Activated CD8-positive, alpha-beta memory T cell treated with anti-CD3 and anti-CD28 coated beads for 24 hours (primary cell): ENCODE measurements around the gene PYGM.

Experiments
- DNase-seq: peaks from one replicate; pipeline ENCODE4 v3.0.0-alpha.2; 2020

The PYGM gene

DNA sequence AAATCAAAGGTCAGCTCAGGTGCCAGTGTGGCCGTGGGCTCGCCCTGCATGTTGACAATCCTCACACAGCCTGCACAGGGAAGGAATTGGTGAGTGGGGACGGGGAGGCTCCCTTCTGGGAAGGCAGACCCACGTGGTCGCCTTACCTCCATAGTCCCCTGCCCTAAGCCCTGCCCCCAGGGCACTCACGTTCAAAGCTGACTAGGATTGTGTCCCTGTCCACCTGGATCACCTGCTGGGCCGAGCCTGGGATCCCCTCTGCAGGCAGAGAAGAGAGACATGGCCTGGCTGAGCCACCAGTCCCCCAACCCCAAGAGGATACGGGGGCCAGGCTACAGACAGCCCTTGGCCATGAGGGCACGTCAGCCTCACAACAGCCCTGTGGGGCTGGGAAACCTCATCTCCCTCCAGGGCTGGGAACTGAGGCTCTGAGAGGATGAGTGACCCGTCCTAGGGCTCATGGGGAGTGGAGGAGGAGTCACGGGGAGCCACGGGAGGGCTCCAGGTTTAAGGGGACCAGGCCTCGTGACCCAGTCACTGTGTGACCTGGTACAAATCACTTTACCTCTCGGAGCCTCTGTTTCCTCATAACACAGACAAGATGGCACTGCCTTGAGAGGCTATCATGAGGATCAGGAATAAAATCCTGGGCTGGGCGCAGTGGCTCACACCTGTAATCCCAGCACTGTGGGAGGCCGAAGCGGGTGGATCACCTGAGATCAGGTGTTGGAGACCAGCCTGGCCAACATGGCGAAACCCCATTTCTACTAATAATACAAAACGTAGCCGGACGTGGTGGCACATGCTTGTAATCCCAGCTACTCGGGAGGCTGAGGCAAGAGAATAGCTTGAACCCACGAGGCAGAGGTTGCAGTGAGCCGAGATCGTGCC lies 30.7 kb upstream of the PYGM start:
- no peak for DNase-seq

DNA sequence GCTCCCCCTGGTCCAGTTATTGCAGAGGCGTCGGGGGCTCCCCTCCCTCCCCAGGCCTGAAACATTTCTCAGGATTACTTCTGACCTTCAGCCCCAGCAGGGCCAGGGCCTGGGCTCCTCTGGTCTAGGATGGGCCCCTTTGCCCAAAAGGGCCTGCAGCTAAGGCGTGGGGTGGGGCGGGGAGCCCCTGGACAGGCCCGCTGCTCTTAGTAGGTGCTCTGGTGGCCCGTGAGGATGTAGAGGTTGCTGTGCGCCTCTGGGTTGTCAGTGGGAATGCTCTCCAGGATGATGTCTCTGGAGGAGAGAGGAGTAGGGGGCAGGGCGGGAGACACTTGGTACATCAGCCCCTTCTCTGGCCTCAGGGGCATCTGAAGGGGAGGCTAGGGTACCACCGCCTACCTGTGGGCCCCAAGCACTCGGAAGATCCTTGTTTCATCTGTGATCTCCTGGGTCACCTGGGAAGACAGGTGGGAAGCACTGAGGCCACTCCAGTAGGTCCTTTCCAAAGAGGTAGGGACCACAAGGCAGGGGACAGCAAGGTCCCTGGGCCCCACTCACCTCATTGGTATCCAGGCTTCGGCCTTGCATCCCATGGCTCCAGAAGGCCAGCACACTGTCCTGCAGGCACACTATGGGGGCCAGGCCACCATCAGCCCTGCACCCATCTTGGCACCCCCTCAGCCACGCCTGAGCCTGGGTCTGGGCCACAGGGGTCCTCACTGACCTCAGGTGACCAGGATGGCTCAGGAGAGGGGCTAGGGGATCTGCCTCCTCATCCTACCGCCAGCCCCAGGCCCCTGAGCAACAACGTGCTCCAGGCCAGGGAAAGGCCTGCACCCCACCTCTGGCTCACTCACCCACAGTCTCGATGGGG lies 29.8 kb upstream of the PYGM start:
- DNase-seq = no peak

DNA sequence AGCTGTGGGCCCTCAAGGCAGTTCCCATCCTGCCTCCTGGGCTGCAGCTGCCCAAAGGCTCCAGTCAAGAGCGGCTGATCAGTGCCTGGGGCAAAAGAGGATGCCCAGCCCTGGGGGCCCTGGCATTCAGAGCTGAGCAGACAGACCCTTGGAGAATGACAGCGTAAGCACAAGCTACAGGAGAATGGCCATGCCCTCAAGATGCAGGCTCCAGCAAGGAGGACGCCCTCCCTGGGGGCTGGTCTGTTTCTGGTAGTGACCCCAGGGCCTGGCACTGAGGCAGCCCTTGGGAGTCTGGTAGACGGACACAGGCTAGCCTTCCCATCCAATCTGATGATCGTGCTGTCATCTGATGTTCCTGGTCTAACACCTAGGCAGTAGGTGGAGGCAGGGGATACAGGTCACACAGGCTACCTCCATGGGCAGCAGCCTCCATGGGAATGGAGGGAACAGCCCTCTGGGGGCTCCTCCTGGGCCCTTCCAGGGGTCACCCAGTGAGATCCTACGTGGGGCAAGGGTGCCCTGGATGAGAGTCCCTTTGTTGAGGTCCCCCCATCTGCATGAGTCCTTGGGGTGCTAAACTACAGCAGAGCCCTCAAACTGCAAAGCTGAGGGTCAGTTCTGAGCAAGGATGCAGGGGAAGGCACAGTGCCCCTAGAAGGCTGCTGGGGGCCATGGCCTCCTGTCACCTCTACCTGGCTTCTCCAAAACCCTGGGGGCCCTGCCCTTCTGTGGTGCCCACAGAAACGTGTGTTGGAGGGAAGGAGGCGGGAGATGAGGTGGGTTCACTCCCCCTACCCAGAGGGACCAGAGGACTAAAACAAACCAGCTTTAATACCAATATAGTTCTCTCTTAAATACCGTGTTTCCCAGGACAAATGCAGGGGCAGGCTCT lies 28.8 kb upstream of the PYGM start:
- DNase-seq = no peak

DNA sequence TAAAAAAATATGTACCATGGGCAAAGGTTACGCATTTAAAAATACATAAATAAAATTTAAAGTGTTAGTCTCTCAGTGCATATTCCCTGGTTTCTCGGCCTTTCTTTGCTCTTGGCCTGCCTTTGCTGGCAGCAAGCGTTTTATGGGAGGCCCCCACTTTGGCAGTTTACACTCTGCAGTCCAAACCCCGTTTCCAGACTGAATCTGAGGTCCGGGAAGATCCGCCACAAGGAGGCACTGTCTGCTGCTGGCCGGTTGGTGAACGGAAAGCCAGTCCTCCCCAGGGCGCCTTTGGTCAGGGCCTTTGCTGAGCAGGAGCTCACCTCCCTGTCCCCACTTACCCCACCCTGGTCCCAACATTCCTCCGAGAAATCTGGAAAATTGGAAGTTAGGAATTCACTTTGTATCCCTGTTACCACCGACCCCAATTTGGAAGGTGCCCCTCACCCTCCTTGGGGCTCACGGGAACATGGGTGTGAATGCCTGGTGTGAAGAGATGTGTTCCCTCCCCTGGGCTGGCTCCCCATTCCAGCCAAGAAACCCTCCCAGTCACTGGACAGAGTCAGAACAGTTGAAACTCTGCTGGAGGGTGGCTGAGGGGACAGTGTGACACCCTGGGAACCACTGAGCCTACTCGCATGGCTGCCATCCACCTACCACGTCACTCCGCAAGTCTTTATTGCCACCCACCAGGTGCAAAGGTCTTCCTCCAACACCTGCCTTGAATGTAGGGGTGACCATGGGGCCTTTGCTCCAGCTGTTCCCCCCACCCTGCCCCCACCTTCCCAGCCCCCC lies 27.9 kb upstream of the PYGM start:
- peak; percentile 84 for DNase-seq

DNA sequence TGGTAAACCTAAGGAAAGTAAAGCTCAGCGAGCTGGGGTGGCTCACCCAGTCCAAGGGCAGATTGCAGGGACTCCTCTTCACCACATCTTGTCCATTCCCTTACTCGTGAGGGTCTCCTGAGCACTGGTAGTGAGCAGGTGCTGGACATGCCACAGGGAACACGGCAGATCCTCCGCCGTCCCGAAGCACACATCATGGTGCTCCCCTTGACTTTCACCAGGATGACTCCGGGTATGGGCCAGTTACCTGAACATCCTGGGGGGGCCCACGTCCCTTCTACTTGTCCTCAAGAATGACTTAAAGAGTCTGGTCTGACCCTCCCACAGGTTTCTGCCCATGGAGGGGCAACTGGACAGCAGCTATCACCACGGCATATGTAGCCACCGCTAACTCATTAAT lies 26.5 kb upstream of the PYGM start:
- no peak for DNase-seq

DNA sequence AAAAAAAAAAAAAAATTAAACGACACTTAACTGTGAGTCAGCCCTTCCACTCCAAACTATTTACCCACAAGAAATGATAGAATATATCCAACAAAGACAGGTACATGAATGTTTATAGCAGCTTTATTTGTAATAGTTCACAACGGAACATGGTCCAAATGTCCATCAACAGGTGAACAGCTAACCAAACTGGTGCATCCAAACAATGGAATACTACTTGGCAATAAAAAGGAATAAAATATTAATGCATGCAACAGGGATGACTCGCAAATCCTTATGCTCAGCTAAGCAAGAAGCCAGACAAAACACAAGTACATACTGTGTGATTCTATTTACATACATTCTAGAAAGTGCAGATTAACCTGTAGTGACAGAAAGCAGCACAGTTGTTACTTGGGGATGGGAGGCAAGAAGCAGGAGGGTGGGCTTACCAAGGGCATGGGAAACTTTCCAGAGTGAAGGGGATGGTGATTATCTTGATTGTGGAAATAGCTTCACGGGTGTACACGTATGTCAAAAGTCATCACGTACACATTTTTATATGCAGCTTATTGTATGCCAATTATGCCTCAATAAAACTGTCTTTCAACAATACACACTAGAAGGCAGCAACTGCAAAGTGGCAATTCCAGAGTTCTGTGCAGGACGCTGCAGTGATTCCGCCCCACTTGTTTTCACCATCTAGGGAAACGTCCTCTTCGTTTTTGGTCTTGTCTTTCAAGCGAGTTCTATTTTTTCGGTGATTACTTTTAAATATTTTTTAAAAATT lies 25.2 kb upstream of the PYGM start:
- DNase-seq = no peak

DNA sequence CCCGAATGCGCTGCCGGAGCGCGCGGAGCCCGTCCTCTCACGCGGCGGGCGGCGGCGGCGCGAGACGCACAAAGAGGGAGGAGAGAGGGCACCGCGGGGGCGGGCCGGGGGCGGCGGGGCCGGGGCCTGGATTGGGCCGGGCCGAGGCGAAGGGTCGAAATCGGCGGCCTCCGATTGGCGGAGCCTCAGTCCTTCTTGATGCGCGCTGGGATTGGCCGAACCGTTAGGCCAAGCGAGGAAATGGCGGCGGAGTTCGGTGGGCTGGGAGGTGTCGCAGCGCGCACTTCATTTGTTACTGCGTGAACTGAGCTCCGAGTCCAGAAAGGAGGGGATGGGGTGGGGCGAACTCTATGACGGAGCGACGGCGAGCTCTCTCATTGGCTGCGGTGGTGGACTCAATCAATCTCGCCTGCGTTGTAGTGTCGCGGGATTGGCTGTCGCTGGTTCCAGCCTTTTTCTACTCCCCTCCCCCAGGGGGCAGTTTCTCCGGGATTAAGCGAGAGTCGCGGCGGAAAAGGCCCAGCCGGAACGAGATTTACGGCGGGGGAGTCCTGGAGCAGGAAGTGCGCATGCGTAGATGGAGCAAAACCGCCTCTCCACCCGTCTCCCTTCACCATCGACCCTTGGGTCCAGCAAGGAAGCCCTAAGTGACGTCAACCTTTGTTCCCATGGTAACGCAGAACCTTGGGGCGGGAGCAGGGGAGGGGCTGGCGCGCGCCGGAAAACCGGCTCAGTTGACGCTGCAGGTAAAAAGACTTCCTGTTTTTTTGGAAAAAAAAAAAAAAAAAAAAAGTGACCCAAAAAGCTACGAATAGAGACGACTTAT lies 18.9 kb upstream of the PYGM start, which contains the start of gene SF1:
SF1 (minus strand) TSS at position 70 of the 826 bp plus-strand sequence. CDS start 150 bp downstream, outside the sequence.
- peak; percentile 97 for DNase-seq

DNA sequence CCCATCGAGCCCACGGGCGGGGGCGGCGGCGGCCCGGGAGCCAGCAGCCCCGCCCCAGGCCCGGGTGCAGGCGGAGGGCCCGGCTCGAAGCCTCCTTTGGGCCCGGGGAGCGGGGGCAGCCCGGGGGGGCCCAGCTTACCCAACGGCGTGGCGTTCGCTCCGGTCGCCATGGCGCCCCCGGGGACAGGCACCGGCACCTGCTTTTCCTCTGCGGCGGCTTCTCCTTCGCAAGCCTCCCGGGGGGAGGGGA lies 18.4 kb upstream of the PYGM start:
- no peak for DNase-seq

DNA sequence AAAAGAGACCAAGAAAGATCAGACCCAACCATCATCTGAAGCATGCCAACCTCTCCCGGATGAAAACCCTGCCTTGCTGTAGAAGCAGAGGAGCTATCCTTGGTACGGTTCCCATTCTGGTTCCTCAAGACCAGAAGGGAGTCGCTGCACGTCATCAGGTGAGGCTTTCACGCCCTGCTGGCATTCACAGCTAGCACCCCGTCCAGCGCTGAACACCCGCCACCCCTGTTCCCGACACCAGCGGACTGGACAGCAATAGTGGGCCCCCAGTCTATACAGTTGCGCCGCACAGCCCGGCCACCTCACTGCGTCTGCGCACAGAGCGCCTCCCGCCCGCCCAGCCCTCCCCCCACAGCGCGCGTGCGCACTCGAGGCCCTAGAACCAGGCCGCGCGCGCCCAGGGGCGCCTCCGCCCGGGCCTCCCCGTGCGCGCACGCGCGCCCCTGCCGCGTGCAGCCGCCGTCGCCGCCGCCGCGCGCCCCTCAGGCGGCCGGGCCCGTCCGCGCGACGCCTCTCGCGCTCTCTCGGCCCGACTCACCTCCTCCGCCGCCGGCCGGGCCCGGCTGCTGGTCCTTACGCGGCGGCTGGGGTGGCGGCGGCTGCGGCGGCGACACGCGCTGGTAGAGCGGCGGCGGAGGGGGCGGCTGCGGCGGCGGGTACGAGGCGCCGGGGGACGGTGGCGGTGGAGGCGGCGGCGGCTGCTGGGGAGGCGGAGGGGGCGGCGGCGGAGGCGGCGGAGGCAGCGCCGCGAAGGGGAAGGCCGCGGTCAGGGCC lies 17.9 kb upstream of the PYGM start:
- DNase-seq = peak; percentile 92

DNA sequence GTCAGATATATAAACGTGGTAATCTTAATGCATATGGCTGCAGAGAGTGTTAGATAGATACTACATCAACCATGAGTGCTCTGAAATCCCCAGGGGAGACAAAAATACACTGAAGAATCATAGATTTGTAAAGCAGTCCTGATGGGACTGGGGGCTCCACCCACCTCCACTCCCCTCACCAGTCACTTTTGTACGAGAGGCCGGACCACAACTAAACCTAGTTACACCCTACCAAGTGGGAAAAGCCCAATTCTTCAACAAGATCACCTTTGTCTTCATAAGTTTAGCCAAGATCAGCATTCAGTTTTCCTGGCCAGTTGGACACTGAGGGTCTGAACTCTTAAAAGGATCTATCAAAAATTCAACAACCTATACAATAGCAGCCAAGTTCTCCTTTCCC lies 17.1 kb upstream of the PYGM start:
- no peak for DNase-seq

DNA sequence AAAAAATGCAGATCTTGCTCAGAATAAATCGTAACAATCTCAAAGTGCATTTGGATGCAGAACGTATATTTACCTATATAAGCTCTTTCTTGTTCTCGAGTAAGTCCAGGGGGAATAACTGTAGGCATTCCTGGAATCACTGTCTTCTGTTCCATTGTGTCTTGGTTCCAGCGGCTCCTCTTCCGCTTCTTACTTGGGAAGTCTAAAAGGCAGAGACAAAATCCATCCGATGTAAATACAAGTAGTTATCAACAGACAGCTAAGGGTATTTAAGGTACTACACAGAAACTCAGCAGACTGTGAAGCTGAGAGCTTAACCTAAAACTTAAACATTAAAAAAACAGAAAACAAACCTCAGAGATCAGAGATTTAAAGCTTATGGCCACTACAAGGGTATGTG lies 16.7 kb upstream of the PYGM start:
- DNase-seq = no peak

DNA sequence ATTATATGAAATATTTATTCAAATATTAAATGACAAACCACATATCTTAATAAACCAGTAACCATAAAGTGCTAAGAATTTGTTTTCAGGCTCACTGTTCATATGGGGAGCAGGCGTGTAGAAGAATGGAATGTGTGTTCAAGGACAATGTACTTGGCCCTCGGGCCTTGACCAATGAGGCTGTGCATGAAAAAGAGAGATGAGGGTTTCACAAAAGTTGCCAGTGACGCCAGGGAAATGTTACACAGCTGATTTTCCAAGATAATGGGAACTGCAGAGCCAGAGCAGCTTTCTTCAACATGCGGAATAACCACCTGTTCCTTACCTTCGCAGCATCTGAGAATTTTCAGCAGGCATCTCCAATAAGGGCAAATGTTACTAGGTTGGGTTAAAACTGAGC lies 14.4 kb upstream of the PYGM start:
- DNase-seq = no peak

DNA sequence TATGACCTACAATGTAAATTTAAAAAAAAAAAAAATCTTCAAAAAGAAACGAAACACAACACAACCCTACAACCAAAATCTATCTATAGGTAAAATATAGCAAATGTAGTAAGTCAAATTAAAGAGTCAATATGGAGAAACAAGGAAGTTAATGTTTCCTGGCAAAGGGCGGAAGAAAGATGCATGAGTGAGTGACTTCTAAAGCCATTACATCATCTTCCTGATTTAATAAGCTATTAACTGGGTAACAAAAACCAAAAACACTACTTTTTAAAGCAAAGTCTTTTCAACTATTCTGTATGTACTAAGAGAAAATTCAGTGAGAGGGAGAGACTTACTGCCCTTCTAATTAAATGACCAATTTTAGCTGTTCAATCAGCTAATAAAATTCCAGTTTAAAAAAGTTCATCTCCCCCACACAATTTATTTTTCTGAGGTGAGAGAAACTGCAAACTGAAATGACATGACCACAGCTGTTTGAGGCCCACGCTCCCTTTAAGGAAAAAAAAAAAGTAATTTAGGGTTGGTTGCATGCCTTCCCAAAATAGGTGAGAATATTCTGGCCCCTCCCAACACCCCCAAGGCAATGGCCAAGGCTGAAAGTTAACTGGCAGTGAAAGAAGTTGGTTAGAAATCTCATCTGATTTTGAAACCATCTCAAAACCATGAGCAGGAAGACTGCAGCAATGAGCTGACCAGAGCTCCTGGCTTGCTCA lies 12.7 kb upstream of the PYGM start:
- DNase-seq = no peak

DNA sequence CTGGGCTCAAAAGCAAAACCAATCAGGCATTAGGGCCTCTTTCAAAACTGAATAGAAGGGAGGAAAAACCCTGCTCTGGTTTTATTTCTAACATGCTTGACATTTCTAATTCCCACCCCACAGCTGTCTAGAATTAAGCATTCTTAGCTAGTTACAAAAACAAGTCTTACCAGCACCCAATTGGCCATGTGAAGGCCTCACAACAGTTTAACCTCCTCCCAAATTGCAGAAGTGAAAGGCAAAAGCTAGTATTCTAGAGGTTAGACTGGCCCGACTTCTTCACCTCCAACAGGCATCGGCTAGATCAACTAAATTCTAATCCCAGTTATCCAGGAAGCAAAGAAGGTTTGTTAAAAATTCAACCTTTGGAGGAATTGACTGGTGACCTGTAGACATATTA lies 12.1 kb upstream of the PYGM start:
- DNase-seq = no peak

DNA sequence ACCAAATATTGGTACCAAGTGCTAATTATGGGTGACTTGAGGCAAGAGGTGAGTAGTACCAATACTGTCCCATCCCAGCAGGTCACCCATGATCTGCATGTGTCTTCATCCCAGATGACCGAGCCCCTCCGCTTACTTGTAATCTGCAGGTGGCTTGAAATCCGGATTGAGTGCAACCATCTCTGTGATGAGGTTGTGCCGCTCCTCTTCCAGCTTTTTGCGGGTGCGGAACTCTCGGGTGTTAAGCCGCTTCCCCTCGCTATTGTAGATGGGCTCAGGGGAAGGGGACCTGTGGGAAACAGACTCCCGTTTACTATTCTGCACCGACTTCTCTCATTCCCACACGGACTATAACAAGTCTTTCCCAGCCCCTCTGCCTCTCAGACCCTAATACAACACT lies 10.3 kb upstream of the PYGM start:
- no peak for DNase-seq

DNA sequence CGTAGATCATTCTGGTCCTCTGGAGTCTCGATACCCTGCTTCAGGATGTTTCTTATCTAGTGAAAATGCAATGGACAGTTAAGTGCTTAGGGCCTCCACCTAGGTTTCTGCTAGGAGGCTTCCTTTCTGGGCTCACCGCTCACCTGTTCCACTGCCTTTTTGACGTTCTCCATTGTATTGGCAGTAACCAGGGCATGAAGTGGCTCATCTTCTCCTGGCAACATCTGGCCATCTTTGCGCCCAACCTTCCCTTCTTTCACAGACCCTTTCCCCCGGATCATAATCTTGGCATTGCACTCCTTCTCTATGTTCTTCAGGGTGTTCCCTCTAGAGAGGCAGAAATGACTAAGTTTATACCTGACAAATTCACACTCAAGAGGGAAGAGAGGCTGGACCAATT lies 9.5 kb upstream of the PYGM start:
- no peak for DNase-seq

DNA sequence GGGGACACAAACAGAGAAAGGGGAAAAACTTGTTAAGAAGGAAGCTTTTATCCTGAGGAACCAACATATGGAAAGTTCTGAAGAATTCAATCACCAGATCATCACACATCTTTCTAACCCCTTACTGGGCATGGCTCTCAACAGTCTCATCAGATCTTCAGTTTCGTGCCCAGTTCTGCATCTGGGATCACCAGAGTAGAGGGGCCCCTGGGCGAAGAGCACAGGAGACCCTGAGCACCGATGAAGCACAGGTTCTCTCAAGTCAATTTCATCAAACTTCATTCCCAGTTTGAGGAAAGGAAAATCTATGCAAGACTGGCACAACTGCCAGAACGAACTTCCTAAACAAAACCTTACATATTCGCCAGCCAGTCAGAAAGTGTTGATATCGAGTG lies 8.5 kb upstream of the PYGM start:
- no peak for DNase-seq

DNA sequence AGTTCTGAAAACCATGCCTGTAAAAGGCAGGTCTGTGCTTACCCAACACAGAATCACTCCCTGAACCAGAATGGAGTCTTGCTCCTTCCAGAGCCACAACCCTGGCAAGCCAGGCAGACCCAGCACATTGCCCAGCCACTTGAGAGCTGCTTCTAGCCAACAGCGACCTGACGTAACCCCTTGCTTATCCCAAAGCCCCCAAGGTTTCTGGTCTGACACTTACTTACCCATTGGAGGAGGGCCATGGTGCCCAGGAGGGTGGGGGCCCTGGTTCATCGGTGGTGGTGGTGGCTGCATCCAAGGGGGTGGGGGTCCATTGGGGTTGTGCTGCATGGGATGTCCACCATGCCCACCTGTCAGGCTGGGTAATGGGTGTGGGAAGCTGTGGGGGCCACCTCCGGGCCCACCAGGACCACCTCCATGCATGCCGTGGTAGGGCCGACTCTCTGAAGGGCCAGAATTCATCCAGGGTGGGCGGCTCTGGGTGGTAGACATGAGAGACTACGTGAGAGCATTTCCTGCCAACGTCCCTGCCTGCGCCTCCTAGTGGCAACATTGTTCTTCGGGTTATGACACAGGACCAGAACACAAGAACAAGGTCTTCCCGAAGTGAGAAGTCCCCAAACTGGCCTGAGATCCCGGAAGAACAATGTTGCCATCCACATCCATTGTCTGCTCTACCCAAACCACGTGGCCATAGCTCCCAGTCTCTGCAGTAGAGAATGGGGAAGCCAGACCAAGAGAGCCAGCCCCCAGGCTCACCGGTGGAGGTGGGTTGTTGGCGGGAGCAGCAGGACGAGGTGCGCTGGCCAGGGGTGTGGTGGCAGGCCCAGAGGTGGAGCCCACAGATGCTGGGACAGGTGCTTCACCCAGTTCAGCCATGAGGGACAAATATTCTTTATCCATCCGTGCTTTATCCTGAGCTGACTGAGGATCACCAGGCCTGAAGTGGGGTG lies 7.8 kb upstream of the PYGM start:
- DNase-seq = peak; percentile 91
